ENCODE data around the gene AFP.

DNA sequence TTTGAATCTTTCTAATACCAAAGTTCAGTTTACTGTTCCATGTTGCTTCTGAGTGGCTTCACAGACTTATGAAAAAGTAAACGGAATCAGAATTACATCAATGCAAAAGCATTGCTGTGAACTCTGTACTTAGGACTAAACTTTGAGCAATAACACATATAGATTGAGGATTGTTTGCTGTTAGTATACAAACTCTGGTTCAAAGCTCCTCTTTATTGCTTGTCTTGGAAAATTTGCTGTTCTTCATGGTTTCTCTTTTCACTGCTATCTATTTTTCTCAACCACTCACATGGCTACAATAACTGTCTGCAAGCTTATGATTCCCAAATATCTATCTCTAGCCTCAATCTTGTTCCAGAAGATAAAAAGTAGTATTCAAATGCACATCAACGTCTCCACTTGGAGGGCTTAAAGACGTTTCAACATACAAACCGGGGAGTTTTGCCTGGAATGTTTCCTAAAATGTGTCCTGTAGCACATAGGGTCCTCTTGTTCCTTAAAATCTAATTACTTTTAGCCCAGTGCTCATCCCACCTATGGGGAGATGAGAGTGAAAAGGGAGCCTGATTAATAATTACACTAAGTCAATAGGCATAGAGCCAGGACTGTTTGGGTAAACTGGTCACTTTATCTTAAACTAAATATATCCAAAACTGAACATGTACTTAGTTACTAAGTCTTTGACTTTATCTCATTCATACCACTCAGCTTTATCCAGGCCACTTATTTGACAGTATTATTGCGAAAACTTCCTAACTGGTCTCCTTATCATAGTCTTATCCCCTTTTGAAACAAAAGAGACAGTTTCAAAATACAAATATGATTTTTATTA, 3.6 kb upstream of the AFP start:
- TF ChIP-seq, protein P1, sequence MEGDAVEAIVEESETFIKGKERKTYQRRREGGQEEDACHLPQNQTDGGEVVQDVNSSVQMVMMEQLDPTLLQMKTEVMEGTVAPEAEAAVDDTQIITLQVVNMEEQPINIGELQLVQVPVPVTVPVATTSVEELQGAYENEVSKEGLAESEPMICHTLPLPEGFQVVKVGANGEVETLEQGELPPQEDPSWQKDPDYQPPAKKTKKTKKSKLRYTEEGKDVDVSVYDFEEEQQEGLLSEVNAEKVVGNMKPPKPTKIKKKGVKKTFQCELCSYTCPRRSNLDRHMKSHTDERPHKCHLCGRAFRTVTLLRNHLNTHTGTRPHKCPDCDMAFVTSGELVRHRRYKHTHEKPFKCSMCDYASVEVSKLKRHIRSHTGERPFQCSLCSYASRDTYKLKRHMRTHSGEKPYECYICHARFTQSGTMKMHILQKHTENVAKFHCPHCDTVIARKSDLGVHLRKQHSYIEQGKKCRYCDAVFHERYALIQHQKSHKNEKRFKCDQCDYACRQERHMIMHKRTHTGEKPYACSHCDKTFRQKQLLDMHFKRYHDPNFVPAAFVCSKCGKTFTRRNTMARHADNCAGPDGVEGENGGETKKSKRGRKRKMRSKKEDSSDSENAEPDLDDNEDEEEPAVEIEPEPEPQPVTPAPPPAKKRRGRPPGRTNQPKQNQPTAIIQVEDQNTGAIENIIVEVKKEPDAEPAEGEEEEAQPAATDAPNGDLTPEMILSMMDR (IDR thresholded peaks at IDR 0.05; ENCODE audit: borderline replicate concordance, extremely low read depth, low read length, poor library complexity, severe bottlenecking), result no peak
- TF ChIP-seq EZH2 (IDR thresholded peaks at IDR 0.05; ENCODE audit: borderline replicate concordance, low read depth, low read length, severe bottlenecking), result no peak
